Measurements from ENCODE around the gene MAP2K2. TPM values are rescaled to one million over a fixed set of nuclear protein-coding genes. Genes with fewer than 3 reads are reported as not detected.
"Not testable (repeated sequence)": the region's sequence is repeated elsewhere in the genome, so short reads cannot be mapped to it uniquely, and the experiment has no call there.

MAP2K2 gene
- total RNA-seq, 1 donor from 2014 or later, result 114 TPM

GRCh38 chr19:4130744-4131438 lies 7.0 kb upstream of the MAP2K2 start:
- no peaks in the 10 kb centered on the region for H3K36me3 ChIP-seq (ENCODE audit: control insufficient read depth in 3 of 3, insufficient read depth in 3 of 3, low read length in 3 of 3)
- H3K9me3 ChIP-seq (ENCODE audit: control insufficient read depth in 3 of 3, low read length in 3 of 3), result no peaks in the 10 kb centered on the region
- H3K4me3 ChIP-seq (ENCODE audit: low read length in 3 of 3), result peak overlapping the region in 1 of 3 donors; percentile 38
- peak overlapping the region in 2 of 3 donors; percentile 38 to 47 for H3K9ac ChIP-seq (ENCODE audit: low read depth in 1 of 3, low read length in 3 of 3)
- no peaks in the 10 kb centered on the region for H3K27me3 ChIP-seq (ENCODE audit: control insufficient read depth in 3 of 3, insufficient read depth in 3 of 3, low read length in 3 of 3)
- peaks cover 6 to 12% (median 11%) of the 10 kb centered on the region in 3 donors for H3K4me1 ChIP-seq (ENCODE audit: control insufficient read depth in 3 of 3, insufficient read depth in 3 of 3, low read length in 3 of 3)
- peak overlapping the region; percentile 62 for H3K27ac ChIP-seq (ENCODE audit: low read depth, low read length)

DNA sequence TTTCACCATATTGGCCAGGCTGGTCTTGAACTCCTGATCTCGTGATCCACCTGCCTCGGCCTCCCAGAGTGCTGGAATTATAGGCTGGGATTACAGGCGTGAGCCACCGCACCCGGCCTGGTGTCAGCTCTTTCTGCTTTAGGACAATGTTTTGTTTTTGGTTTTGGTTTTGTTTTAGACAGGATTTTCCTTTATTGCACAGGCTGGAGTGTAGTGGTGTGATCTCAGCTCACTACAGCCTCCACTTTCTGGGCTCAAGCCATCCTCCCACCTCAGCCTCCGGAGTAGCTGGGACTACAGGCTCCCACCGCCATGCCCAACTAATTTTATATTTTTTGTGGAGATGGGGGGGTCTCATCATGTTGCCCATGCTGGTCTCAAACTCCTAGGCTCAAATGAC lies 5.1 kb upstream of the MAP2K2 start:
- not testable (repeated sequence) for H3K36me3 ChIP-seq (ENCODE audit: control insufficient read depth in 3 of 3, insufficient read depth in 3 of 3, low read length in 3 of 3); H3K27me3 ChIP-seq (ENCODE audit: control insufficient read depth in 3 of 3, insufficient read depth in 3 of 3, low read length in 3 of 3); H3K9ac ChIP-seq (ENCODE audit: low read depth in 1 of 3, low read length in 3 of 3); H3K4me3 ChIP-seq (ENCODE audit: low read length in 3 of 3); H3K27ac ChIP-seq (ENCODE audit: low read depth, low read length); H3K9me3 ChIP-seq (ENCODE audit: control insufficient read depth in 3 of 3, low read length in 3 of 3)
- peaks cover 6 to 16% (median 15%) of the 10 kb centered on the region in 3 donors for H3K4me1 ChIP-seq (ENCODE audit: control insufficient read depth in 3 of 3, insufficient read depth in 3 of 3, low read length in 3 of 3)

- H3K36me3 ChIP-seq (ENCODE audit: control insufficient read depth in 3 of 3, insufficient read depth in 3 of 3, low read length in 3 of 3); H3K4me3 ChIP-seq (ENCODE audit: low read length in 3 of 3): not testable (repeated sequence)
Measured at GRCh38 chr19:4127322-4127721, 3.4 kb upstream of the MAP2K2 start.

GRCh38 chr19:4124638-4125037 lies 716 bp upstream of the MAP2K2 start:
- H3K9me3 ChIP-seq (ENCODE audit: control insufficient read depth in 3 of 3, low read length in 3 of 3), result no peaks in the 10 kb centered on the region
- no peak overlapping the region for H3K27ac ChIP-seq (ENCODE audit: low read depth, low read length)
- peaks cover 9 to 27% (median 20%) of the 10 kb centered on the region in 3 donors for H3K4me1 ChIP-seq (ENCODE audit: control insufficient read depth in 3 of 3, insufficient read depth in 3 of 3, low read length in 3 of 3)
- peak overlapping the region in 2 of 3 donors; percentile 71 to 90 for H3K9ac ChIP-seq (ENCODE audit: low read depth in 1 of 3, low read length in 3 of 3)
- H3K36me3 ChIP-seq (ENCODE audit: control insufficient read depth in 3 of 3, insufficient read depth in 3 of 3, low read length in 3 of 3), result peaks cover 0 to 2% (median 0%) of the 10 kb centered on the region in 3 donors
- H3K4me3 ChIP-seq (ENCODE audit: low read length in 3 of 3), result peak overlapping the region; percentile 81 to 87 (median 84)
- no peaks in the 10 kb centered on the region for H3K27me3 ChIP-seq (ENCODE audit: control insufficient read depth in 3 of 3, insufficient read depth in 3 of 3, low read length in 3 of 3)

More at GRCh38 chr19:4127322-4127721, 3.4 kb upstream of the MAP2K2 start:
- not testable (repeated sequence) for H3K27ac ChIP-seq (ENCODE audit: low read depth, low read length); H3K27me3 ChIP-seq (ENCODE audit: control insufficient read depth in 3 of 3, insufficient read depth in 3 of 3, low read length in 3 of 3); H3K9me3 ChIP-seq (ENCODE audit: control insufficient read depth in 3 of 3, low read length in 3 of 3); H3K9ac ChIP-seq (ENCODE audit: low read depth in 1 of 3, low read length in 3 of 3)
- peaks cover 15 to 25% (median 25%) of the 10 kb centered on the region in 3 donors for H3K4me1 ChIP-seq (ENCODE audit: control insufficient read depth in 3 of 3, insufficient read depth in 3 of 3, low read length in 3 of 3)

DNA sequence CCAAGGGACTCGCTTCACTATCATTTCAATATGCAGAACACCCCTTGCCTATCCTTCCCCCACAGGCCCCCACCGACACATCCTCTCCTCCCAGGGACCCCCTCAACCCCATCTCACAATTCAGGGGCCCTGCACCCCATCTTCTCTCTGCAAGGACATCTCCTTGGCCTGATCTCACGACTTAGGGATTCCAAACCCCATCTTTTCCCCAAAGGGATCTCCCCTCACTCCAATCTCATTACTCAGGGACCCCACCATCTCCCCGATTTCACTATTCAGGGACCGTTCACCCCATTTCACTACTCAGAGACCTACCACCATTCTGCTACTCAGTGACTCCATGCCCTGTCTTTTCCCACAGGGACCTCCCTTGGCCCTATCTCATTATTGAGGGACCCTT lies 1.4 kb downstream of the MAP2K2 start:
- Histone ChIP-seq H3K27me3 (ENCODE audit: control insufficient read depth in 3 of 3, insufficient read depth in 3 of 3, low read length in 3 of 3) (no peaks in the 10 kb centered on the region), H3K36me3 (ENCODE audit: control insufficient read depth in 3 of 3, insufficient read depth in 3 of 3, low read length in 3 of 3) (peaks cover 4 to 5% (median 5%) of the 10 kb centered on the region in 3 donors), H3K9ac (ENCODE audit: low read depth in 1 of 3, low read length in 3 of 3) (peak overlapping the region; percentile 86 to 90 (median 90)), H3K27ac (ENCODE audit: low read depth, low read length) (peak overlapping the region; percentile 55), H3K9me3 (ENCODE audit: control insufficient read depth in 3 of 3, low read length in 3 of 3) (no peaks in the 10 kb centered on the region), H3K4me1 (ENCODE audit: control insufficient read depth in 3 of 3, insufficient read depth in 3 of 3, low read length in 3 of 3) (peaks cover 9 to 27% (median 20%) of the 10 kb centered on the region in 3 donors), H3K4me3 (ENCODE audit: low read length in 3 of 3) (peak overlapping the region; percentile 79 to 87 (median 82))

- Histone ChIP-seq H3K36me3 (ENCODE audit: control insufficient read depth in 3 of 3, insufficient read depth in 3 of 3, low read length in 3 of 3) (peaks cover 7 to 11% (median 9%) of the 10 kb centered on the region in 3 donors), H3K9ac (ENCODE audit: low read depth in 1 of 3, low read length in 3 of 3) (no peak overlapping the region), H3K4me1 (ENCODE audit: control insufficient read depth in 3 of 3, insufficient read depth in 3 of 3, low read length in 3 of 3) (peaks cover 9 to 27% (median 20%) of the 10 kb centered on the region in 3 donors), H3K27me3 (ENCODE audit: control insufficient read depth in 3 of 3, insufficient read depth in 3 of 3, low read length in 3 of 3) (no peaks in the 10 kb centered on the region), H3K9me3 (ENCODE audit: control insufficient read depth in 3 of 3, low read length in 3 of 3) (no peaks in the 10 kb centered on the region), H3K27ac (ENCODE audit: low read depth, low read length) (no peak overlapping the region), H3K4me3 (ENCODE audit: low read length in 3 of 3) (no peak overlapping the region)
Measured at GRCh38 chr19:4121815-4122214, 2.1 kb downstream of the MAP2K2 start.

DNA sequence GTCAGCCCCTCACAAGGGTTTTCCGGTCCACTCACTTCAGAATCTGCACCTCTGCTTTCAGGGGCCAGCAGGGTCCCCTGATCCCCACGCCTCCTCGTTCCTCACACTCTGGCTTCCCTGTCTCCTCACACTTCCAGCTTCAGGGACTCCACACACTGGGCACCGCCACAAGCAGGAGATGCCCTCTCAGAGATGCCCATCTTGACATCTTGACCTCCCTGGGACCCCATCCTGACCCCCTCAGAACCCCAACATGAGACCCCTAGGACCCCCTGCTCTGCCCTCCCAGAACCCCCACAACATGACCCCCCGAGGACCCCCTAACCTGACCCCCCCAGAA lies 2.7 kb downstream of the MAP2K2 start:
- Histone ChIP-seq H3K4me3 (ENCODE audit: low read length in 3 of 3) (no peak overlapping the region), H3K9ac (ENCODE audit: low read depth in 1 of 3, low read length in 3 of 3) (no peak overlapping the region), H3K27me3 (ENCODE audit: control insufficient read depth in 3 of 3, insufficient read depth in 3 of 3, low read length in 3 of 3) (no peaks in the 10 kb centered on the region), H3K9me3 (ENCODE audit: control insufficient read depth in 3 of 3, low read length in 3 of 3) (no peaks in the 10 kb centered on the region), H3K27ac (ENCODE audit: low read depth, low read length) (no peak overlapping the region), H3K4me1 (ENCODE audit: control insufficient read depth in 3 of 3, insufficient read depth in 3 of 3, low read length in 3 of 3) (peaks cover 9 to 27% (median 20%) of the 10 kb centered on the region in 3 donors), H3K36me3 (ENCODE audit: control insufficient read depth in 3 of 3, insufficient read depth in 3 of 3, low read length in 3 of 3) (peaks cover 9 to 11% (median 10%) of the 10 kb centered on the region in 3 donors)

DNA sequence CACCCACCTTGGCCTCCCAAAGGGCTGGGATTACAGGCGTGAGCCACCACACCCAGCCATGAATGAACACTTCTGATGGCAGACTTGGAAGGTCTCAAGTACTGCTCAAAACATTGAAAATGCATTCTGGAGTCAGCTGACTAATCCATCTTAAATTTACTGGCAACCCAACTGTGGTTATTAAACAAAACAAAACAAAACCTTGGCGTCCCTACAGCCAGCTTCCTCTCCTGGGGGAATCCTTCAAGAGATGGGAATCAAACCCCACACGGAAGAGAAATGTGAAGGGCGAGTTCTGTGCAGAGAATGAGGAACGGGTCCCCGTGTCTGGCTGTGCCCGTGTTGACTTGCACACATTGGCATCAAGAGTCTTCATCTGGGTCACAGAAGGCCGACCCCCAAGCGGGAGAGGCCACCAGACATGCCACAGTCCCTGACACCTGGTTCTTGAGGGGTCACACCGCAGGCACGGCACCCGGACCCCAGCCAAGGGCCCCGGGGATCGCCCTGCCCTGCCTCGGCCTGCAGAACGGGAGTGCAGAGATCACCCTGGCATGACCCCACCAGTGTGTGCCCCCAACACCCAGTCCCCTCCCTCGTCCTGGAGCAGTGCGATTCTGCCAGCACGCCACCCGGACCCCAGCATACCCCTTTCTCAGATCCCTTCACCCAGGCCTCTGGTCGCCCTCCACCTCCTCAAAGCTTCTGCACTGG lies 3.2 kb downstream of the MAP2K2 start:
- H3K36me3 ChIP-seq (ENCODE audit: control insufficient read depth in 3 of 3, insufficient read depth in 3 of 3, low read length in 3 of 3), result peaks cover 12 to 14% (median 12%) of the 10 kb centered on the region in 3 donors
- H3K27me3 ChIP-seq (ENCODE audit: control insufficient read depth in 3 of 3, insufficient read depth in 3 of 3, low read length in 3 of 3), result no peaks in the 10 kb centered on the region
- H3K9ac ChIP-seq (ENCODE audit: low read depth in 1 of 3, low read length in 3 of 3), result no peak overlapping the region
- no peak overlapping the region for H3K27ac ChIP-seq (ENCODE audit: low read depth, low read length)
- no peak overlapping the region for H3K4me3 ChIP-seq (ENCODE audit: low read length in 3 of 3)
- H3K9me3 ChIP-seq (ENCODE audit: control insufficient read depth in 3 of 3, low read length in 3 of 3), result no peaks in the 10 kb centered on the region
- H3K4me1 ChIP-seq (ENCODE audit: control insufficient read depth in 3 of 3, insufficient read depth in 3 of 3, low read length in 3 of 3), result peaks cover 12 to 30% (median 24%) of the 10 kb centered on the region in 3 donors

GRCh38 chr19:4119763-4120162 lies 4.2 kb downstream of the MAP2K2 start:
- Histone ChIP-seq H3K9ac (ENCODE audit: low read depth in 1 of 3, low read length in 3 of 3) (no peak overlapping the region), H3K9me3 (ENCODE audit: control insufficient read depth in 3 of 3, low read length in 3 of 3) (no peaks in the 10 kb centered on the region), H3K36me3 (ENCODE audit: control insufficient read depth in 3 of 3, insufficient read depth in 3 of 3, low read length in 3 of 3) (peaks cover 19 to 22% (median 19%) of the 10 kb centered on the region in 3 donors), H3K4me1 (ENCODE audit: control insufficient read depth in 3 of 3, insufficient read depth in 3 of 3, low read length in 3 of 3) (peaks cover 21 to 38% (median 32%) of the 10 kb centered on the region in 3 donors), H3K27ac (ENCODE audit: low read depth, low read length) (no peak overlapping the region), H3K27me3 (ENCODE audit: control insufficient read depth in 3 of 3, insufficient read depth in 3 of 3, low read length in 3 of 3) (no peaks in the 10 kb centered on the region), H3K4me3 (ENCODE audit: low read length in 3 of 3) (no peak overlapping the region)

GRCh38 chr19:4115818-4116385 lies 8.0 kb downstream of the MAP2K2 start:
- peaks cover 41 to 42% (median 42%) of the 10 kb centered on the region in 3 donors for H3K36me3 ChIP-seq (ENCODE audit: control insufficient read depth in 3 of 3, insufficient read depth in 3 of 3, low read length in 3 of 3)
- no peaks in the 10 kb centered on the region for H3K9me3 ChIP-seq (ENCODE audit: control insufficient read depth in 3 of 3, low read length in 3 of 3)
- H3K4me1 ChIP-seq (ENCODE audit: control insufficient read depth in 3 of 3, insufficient read depth in 3 of 3, low read length in 3 of 3), result peaks cover 12 to 22% (median 18%) of the 10 kb centered on the region in 3 donors
- peak overlapping the region; percentile 44 for H3K27ac ChIP-seq (ENCODE audit: low read depth, low read length)
- H3K4me3 ChIP-seq (ENCODE audit: low read length in 3 of 3), result peak overlapping the region in 1 of 3 donors; percentile 20
- no peaks in the 10 kb centered on the region for H3K27me3 ChIP-seq (ENCODE audit: control insufficient read depth in 3 of 3, insufficient read depth in 3 of 3, low read length in 3 of 3)
- peak overlapping the region; percentile 6 to 68 (median 61) for H3K9ac ChIP-seq (ENCODE audit: low read depth in 1 of 3, low read length in 3 of 3)

Measured in skeletal muscle tissue (tissue), 4 donors.